Fibroblast of skin of scalp (primary cell): Measurements from ENCODE around the gene FGF10.

ENCODE experiments used
- DNase-seq: peaks from one replicate; pipeline ENCODE4 v3.0.0-alpha.2; 2013

The FGF10 gene

DNA sequence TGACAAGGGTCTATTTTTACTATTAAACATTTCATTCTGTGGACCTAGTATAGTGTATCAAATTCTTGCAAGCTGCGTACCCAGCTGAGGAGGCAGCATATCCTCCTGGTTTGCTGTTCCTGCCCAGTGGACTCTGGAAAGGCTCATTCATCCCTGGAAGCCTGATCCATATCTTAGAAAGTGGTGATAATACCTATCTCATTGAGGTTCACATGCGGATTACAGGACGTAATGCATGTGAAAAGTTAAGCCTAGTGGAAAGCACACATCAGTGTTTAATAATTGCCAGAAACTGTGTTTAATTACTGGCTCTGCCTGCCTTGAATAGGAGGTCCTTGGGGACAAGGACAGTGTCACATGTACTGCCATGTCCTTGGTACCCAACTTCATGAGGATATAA is 132.0 kb downstream of the FGF10 start:
- no peak for DNase-seq
